Activated T-helper 1 cell treated with anti-CD3 and anti-CD28 coated beads, Interleukin-12 subunit alpha, Interleukin-12 subunit beta, Interleukin-2, Interleukin-4 antibody, amounts not matched to agents 30 ng/mL and 10 ng/mL and 1 ng/mL, durations not matched to agents 14 hours and 24 hours and 36 hours (primary cell): Measurements from ENCODE around the gene SLC6A6. TPM values are rescaled to one million over a fixed set of nuclear protein-coding genes. Genes with fewer than 3 reads are reported as not detected.

Experiments used
- DNase-seq: peaks from one replicate; pipeline ENCODE4 v3.0.0; 2021; ENCODE audit warnings: low spot score
- H3K27ac Mint-ChIP-seq: one replicate; pipeline ENCODE4 v1.8.0; 2021; ENCODE audit warnings: mild to moderate bottlenecking, mixed read lengths
- H3K27me3 Mint-ChIP-seq: one replicate; pipeline ENCODE4 v1.8.0; 2022; ENCODE audit warnings: mild to moderate bottlenecking, moderate library complexity, mixed read lengths; ENCODE audit not compliant: insufficient read depth
- H3K36me3 Mint-ChIP-seq: one replicate; pipeline ENCODE4 v1.8.0; 2021; ENCODE audit warnings: low read depth, mixed read lengths
- H3K4me1 Mint-ChIP-seq: one replicate; pipeline ENCODE4 v1.8.0; 2021; ENCODE audit warnings: low read depth, mixed read lengths
- H3K4me3 Mint-ChIP-seq: one replicate; pipeline ENCODE4 v1.8.0; 2021; ENCODE audit warnings: mild to moderate bottlenecking, moderate library complexity, mixed read lengths
- H3K9me3 Mint-ChIP-seq: one replicate; pipeline ENCODE4 v1.8.0; 2021; ENCODE audit warnings: mixed read lengths
- intact Hi-C: fragments of 100-400 bp; cut with micrococcal nuclease; formaldehyde crosslinking; loops from one replicate; pipeline ENCODE4 v1.15.1; 2024
- total RNA-seq: library from RNA; stranded (reverse); gene quantifications from 2 replicates; pipeline ENCODE4 v1.2.3, GENCODE V29; 2022

SLC6A6 gene
- total RNA-seq, 1 donor from 2014 or later = 45.4 TPM

GRCh38 chr3:14366915-14367823 lies 35.2 kb upstream of the SLC6A6 start:
- Mint-ChIP-seq H3K36me3 (no peaks in the 10 kb centered on the region), H3K27me3 (peaks cover 2% of the 10 kb centered on the region), H3K4me1 (peaks cover 7% of the 10 kb centered on the region), H3K4me3 (no peak overlapping the region), H3K9me3 (no peaks in the 10 kb centered on the region), H3K27ac (no peak overlapping the region)
- intact Hi-C loops = no loop called here
- no peak for DNase-seq

- H3K4me1 Mint-ChIP-seq = peaks cover 7% of the 10 kb centered on the region
- no peak overlapping the region for H3K27ac Mint-ChIP-seq
- H3K36me3 Mint-ChIP-seq = no peaks in the 10 kb centered on the region
- H3K27me3 Mint-ChIP-seq = peaks cover 2% of the 10 kb centered on the region
- H3K9me3 Mint-ChIP-seq = no peaks in the 10 kb centered on the region
- H3K4me3 Mint-ChIP-seq = no peak overlapping the region
- intact Hi-C loops = no loop called here
- DNase-seq = no peak
Measured at GRCh38 chr3:14368146-14368545, 34.3 kb upstream of the SLC6A6 start.

- peaks cover 7% of the 10 kb centered on the region for H3K4me1 Mint-ChIP-seq
- H3K27ac Mint-ChIP-seq = peak overlapping the region; percentile 50
- peaks cover 5% of the 10 kb centered on the region for H3K27me3 Mint-ChIP-seq
- H3K9me3 Mint-ChIP-seq = no peaks in the 10 kb centered on the region
- H3K4me3 Mint-ChIP-seq = no peak overlapping the region
- intact Hi-C loops = no loop called here
- no peak for DNase-seq
- no peaks in the 10 kb centered on the region for H3K36me3 Mint-ChIP-seq
Measured at GRCh38 chr3:14368885-14369284, 33.5 kb upstream of the SLC6A6 start.

DNA sequence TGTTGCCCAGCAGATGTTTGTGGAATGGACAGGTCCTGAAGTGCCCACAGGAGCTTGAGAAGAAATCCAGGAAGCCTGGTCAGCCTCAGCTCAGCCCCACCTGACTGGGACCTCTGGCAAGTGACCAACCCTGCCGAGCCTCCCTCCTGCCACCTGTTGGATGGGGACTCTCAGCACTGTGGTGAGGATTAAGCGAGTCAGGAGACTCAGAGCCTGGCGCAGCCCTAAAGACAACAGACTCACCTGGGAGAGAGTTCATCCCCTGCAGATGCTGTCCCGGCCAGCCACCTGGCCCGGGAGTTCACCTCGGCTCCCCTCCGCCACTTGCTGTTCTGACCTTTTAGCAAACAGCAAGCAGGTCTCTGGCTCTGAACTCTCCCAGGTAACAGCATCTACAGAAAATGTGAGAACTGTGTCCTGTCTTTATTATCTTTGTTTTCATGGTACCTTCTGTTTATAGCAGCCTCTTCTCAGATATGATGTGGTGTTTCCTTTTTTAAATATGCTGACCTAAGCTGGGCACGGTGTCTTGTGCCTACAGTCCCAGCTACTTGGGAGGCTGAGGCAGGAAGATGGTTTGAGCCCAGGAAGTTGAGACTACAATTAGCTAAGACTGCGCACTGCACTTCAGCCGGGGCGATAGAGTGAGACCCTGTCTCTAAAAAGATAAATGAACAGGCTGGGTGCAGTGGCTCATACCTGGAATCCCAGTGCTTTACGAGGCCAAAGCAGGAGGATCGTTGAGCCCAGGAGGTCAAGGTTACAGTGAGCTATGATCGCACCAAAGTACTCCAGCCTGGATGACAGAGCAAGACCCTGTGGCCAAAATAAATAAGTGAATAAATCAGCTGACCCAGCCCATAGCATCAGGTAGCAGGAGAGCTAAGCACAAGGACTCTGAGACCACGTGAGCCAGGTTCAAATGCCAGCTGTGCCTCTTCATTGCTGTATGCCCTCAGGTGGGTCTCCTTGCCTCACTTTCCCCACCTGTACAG lies 32.4 kb upstream of the SLC6A6 start:
- Mint-ChIP-seq H3K4me1 (peaks cover 7% of the 10 kb centered on the region), H3K36me3 (no peaks in the 10 kb centered on the region), H3K4me3 (no peak overlapping the region), H3K27ac (no peak overlapping the region), H3K27me3 (peaks cover 5% of the 10 kb centered on the region), H3K9me3 (no peaks in the 10 kb centered on the region)
- intact Hi-C loops = no loop called here
- no peak for DNase-seq

DNA sequence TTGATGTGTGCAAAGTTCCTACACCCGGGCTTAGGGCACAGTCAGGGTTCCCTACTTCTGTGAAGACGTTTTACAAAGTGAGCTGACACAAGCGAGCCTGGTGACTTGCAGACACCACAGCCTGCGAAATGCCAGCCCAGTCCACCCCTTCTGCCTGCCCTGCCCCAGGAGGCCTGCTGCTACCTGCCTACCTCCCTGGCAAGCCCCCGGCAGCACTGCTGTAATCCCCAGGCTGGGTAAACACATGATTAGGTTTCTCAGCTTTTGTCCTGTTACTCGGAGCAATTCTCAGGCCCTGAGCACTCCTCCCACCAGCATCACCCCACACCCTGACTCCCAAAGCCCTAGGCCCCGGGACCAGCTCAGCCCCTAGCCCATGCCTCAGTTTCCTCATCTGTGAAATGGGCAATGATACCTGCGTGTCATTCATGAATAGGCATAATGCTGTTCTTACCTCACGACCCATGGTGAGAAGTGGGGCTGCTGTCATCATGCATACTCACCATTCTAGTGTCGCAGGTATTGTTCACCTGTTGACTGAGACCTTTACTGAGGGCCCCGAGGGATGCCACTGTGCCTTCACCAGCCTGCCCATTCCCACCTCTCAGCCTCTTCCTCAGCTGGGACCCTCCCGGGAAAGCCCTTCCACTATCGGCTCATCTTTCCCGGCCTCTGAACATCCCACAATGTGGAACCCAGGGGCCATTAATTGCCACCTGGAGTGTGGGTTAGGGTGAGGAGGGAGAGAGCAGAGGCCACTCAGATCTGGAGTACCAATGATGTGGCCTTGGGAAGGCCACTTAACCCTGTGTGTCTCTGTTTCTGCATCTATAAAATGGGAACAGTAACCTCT lies 31.5 kb upstream of the SLC6A6 start:
- peaks cover 7% of the 10 kb centered on the region for H3K4me1 Mint-ChIP-seq
- no peaks in the 10 kb centered on the region for H3K9me3 Mint-ChIP-seq
- no peak overlapping the region for H3K4me3 Mint-ChIP-seq
- no peak overlapping the region for H3K27ac Mint-ChIP-seq
- no peaks in the 10 kb centered on the region for H3K36me3 Mint-ChIP-seq
- peaks cover 5% of the 10 kb centered on the region for H3K27me3 Mint-ChIP-seq
- DNase-seq = no peak
- intact Hi-C loops = no loop called here

DNA sequence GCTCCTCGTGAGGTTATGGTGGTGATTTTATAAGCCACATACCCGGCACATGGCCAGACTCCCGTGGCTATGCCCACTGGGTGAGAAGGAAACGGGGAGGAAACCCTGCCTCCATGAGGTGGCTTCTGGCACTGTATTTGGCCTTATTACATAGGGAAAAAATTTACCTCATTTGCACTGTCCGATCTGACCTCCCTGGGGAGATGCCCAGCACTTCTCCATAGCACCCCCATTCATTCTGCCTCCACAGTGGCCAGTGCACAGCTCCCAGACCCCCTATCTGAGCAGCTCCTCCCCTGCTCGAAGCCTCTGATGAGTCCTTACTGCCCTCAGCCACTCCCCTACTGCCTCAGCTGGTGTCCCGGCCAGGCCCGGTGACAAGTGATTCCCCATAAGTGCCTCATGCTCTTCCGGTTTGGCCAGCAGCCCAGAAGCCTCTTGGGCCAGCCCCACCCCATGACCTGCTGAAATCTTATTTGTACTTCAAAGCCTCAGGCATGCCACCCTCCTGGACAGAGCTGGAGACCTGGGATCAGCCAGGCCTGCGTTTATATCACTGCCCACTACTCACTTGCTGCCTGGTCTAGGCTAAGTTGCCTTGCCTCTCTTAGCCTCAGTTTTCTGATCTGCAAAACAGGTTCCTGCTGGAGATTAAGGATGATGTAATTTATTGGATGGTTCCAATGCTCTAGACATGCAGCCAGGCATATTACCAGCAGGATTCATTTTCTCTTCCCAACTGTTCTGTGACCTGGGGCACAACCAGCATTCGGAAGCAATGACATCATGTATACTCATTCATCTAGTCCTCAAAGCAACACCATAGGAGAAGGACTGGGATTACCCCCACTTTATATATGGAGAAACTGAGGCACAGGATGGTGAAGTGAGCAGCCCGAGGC lies 30.6 kb upstream of the SLC6A6 start:
- intact Hi-C loops = no loop called here
- no peaks in the 10 kb centered on the region for H3K36me3 Mint-ChIP-seq
- H3K9me3 Mint-ChIP-seq = no peaks in the 10 kb centered on the region
- peaks cover 5% of the 10 kb centered on the region for H3K27me3 Mint-ChIP-seq
- no peak overlapping the region for H3K4me3 Mint-ChIP-seq
- H3K4me1 Mint-ChIP-seq = peaks cover 7% of the 10 kb centered on the region
- H3K27ac Mint-ChIP-seq = no peak overlapping the region
- DNase-seq = no peak

- DNase-seq = no peak
- no peak overlapping the region for H3K4me3 Mint-ChIP-seq
- no peak overlapping the region for H3K27ac Mint-ChIP-seq
- peaks cover 2% of the 10 kb centered on the region for H3K36me3 Mint-ChIP-seq
- intact Hi-C loops = no loop called here
- peaks cover 14% of the 10 kb centered on the region for H3K4me1 Mint-ChIP-seq
- H3K9me3 Mint-ChIP-seq = no peaks in the 10 kb centered on the region
- peaks cover 5% of the 10 kb centered on the region for H3K27me3 Mint-ChIP-seq
Measured at GRCh38 chr3:14372587-14372986, 29.8 kb upstream of the SLC6A6 start.

DNA sequence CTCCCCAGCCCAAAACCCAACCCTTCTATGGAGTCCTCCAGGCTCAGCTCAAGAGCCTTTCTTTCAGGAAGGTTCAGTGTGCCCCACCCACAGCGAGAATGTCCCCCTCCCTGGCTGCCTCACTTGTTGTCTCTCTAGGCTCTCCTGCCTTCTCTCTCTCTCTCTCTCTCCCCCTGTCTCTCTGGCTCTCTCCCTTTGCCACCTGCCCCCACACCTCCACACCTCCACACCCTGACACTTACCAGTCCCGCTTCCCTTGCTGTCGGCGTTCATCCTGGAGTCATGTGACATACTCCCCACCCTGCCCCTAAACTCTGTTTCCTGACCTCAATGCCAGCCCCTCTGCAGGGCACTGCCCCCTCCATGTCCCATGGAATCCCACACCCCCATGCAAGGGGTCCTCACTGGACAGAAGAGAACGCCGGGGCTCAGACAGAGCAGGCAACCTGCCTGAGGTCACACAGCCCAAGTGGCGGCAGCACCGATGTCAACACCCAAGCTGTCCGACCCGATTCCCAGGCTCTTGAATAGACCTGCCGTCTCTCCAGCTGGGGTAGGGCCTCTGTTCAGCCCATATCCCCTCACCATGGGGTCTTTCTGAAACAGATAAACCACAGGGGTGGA lies 28.5 kb upstream of the SLC6A6 start:
- Mint-ChIP-seq H3K27ac (no peak overlapping the region), H3K4me1 (peaks cover 23% of the 10 kb centered on the region), H3K36me3 (peaks cover 2% of the 10 kb centered on the region), H3K4me3 (no peak overlapping the region), H3K27me3 (peaks cover 3% of the 10 kb centered on the region), H3K9me3 (no peaks in the 10 kb centered on the region)
- intact Hi-C loops = no loop called here
- DNase-seq = no peak

GRCh38 chr3:14374444-14374883 lies 27.9 kb upstream of the SLC6A6 start:
- H3K36me3 Mint-ChIP-seq = peaks cover 2% of the 10 kb centered on the region
- no peaks in the 10 kb centered on the region for H3K9me3 Mint-ChIP-seq
- intact Hi-C loops = no loop called here
- no peak for DNase-seq
- H3K27ac Mint-ChIP-seq = no peak overlapping the region
- H3K4me3 Mint-ChIP-seq = no peak overlapping the region
- H3K27me3 Mint-ChIP-seq = peaks cover 3% of the 10 kb centered on the region
- H3K4me1 Mint-ChIP-seq = peaks cover 23% of the 10 kb centered on the region

DNA sequence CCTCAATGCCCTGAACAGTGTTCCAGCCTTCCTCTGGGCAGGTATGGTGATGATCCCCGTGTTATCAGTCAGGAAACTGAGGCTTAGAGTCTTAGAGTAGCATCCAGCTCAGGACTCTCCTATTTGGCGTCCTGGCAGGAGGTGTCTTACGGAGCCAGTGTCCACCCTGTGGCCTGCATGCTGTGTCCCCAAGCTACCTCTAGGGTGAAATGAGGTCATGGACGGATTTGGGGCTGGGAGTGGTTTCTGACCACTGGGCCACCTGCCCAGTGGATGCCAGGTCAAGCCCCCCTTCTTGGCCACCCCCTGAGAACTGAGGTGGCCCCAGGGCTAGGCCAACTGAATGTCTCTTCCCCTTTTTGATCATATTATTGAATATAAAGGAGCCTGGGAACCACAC lies 27.2 kb upstream of the SLC6A6 start:
- H3K36me3 Mint-ChIP-seq = peaks cover 2% of the 10 kb centered on the region
- intact Hi-C loops = no loop called here
- peaks cover 3% of the 10 kb centered on the region for H3K27me3 Mint-ChIP-seq
- H3K4me1 Mint-ChIP-seq = peaks cover 23% of the 10 kb centered on the region
- H3K27ac Mint-ChIP-seq = no peak overlapping the region
- H3K4me3 Mint-ChIP-seq = no peak overlapping the region
- no peaks in the 10 kb centered on the region for H3K9me3 Mint-ChIP-seq
- DNase-seq = no peak

- intact Hi-C loops = no loop called here
- Mint-ChIP-seq H3K9me3 (no peaks in the 10 kb centered on the region), H3K36me3 (peaks cover 2% of the 10 kb centered on the region), H3K27ac (no peak overlapping the region), H3K4me1 (peaks cover 22% of the 10 kb centered on the region), H3K4me3 (no peak overlapping the region), H3K27me3 (peaks cover 3% of the 10 kb centered on the region)
- DNase-seq = no peak
Measured at GRCh38 chr3:14376348-14377043, 25.9 kb upstream of the SLC6A6 start.
